G401.6 (cell line): ENCODE data around the gene SH2D4B.

ENCODE experiments used
- FAIRE-seq: peaks from 2 replicates; lab custom pipeline; 2012; peaks lifted over from hg19 to GRCh38; lab: Jason Lieb, UNC

The SH2D4B gene

GRCh38 chr10:80537736-80538480 lies at the start of gene SH2D4B:
Gene SH2D4B (plus strand): TSS chr10:80537902. CDS start chr10:80538332, 430 bp downstream.
- FAIRE-seq = no peak

GRCh38 chr10:80488539-80489066 lies 49.1 kb upstream of the SH2D4B start:
- no peak for FAIRE-seq

DNA sequence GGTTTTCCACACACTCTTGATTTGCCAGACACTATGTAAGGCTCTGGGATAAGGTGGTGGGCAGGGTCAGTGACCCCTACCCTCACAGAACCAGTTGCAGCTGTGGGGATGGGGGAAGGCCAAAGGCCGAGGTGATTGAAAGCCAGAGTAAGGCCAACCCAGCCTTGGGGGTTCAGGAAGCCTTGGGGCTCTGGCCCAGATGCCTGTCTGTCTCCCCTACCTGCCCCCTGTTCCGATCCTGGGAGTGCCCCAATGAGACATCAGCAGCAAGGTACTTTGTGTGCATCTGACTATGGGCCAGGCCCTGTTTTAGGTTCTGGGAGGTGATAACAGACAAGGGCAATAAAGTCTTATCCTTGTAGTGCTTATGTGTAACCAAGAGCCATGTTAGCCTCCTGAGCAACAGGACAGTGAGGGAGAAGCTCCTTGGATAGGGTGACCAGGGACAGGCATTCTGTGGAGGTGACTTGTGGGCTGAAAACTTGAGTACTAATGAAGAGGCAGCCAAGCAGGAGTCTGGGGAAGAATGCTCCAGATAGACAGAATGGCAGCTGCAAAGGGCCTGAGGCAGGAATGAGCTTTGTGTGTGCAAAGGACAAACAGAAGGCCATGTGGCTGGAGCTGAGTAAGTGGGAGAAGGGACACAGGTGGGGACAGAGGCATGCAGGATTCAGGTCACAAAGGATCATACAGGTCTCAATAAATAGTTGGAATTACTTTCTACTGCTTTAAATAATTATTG lies 48.2 kb upstream of the SH2D4B start:
- no peak for FAIRE-seq

GRCh38 chr10:80491251-80492102 lies 46.2 kb upstream of the SH2D4B start:
- FAIRE-seq = no peak

- FAIRE-seq = no peak
Measured at GRCh38 chr10:80492848-80493521, 44.7 kb upstream of the SH2D4B start.

GRCh38 chr10:80493522-80494051 lies 44.1 kb upstream of the SH2D4B start:
- FAIRE-seq = no peak

- no peak for FAIRE-seq
Measured at GRCh38 chr10:80496555-80497172, 41.0 kb upstream of the SH2D4B start.

- FAIRE-seq = no peak
Measured at GRCh38 chr10:80497187-80498077, 40.3 kb upstream of the SH2D4B start.

- FAIRE-seq = no peak
Measured at GRCh38 chr10:80498078-80498832, 39.4 kb upstream of the SH2D4B start.

GRCh38 chr10:80498833-80499741 lies 38.6 kb upstream of the SH2D4B start:
- no peak for FAIRE-seq

GRCh38 chr10:80500572-80501380 lies 36.9 kb upstream of the SH2D4B start:
- FAIRE-seq = no peak

GRCh38 chr10:80501381-80501912 lies 36.3 kb upstream of the SH2D4B start:
- FAIRE-seq = no peak

- no peak for FAIRE-seq
Measured at GRCh38 chr10:80501913-80502521, 35.7 kb upstream of the SH2D4B start.

DNA sequence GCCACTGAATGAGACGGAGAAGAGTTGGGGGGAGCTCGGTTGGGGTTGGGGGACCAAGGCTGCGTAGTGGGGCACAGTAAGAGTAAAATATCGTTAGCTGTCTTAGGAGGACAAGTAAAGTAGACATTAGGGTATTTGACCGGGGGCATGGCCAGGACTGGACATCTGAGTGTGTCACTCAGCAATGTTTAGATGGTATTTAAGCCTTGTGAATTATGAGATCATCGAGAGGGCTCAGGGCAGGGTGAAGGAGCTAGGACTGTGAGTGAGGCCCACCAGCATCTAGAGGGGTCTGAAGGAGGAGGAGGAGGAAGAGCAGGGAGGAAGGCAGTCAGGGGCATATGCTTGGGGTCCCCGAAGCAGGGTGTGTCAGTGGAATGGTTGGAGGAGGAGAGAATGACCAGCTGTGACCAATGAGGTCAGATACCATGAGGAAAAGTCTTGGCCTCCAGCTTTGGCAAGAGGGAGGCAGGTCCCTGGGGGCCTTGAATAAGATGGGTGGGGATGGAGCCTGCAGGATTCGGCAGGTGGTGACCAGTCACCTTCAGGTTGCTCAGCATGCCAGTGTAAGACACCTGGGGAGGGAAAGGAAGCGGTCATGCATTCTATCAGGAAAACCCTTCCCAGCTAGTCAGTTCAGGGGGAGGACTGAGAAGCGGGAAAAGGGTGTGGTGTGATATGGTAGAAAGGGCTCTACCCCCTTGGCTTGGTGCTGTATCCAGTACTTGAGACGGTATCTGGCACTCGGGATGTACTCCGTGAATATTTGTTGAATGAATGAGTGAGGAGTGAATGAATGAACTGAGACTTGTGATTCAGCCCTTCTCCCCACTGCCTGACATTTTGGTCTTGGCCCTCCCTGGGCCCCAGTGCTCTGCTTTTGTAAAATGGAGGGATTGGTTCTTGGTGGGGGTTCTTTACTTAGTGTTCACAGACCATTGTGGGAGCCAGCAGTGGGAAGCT lies 34.8 kb upstream of the SH2D4B start:
- no peak for FAIRE-seq

- no peak for FAIRE-seq
Measured at GRCh38 chr10:80503584-80504157, 34.0 kb upstream of the SH2D4B start.
